NCI-H2227 (cell line): Measurements from ENCODE around the gene LRMDA.
"Not testable (repeated sequence)": the region's sequence is repeated elsewhere in the genome, so short reads cannot be mapped to it uniquely, and the experiment has no call there.

Experiments used
- DNase-seq: peaks from one replicate; lab custom pipeline; 2025; ENCODE audit not compliant: unreplicated experiment; lab: John Stamatoyannopoulos, UW

LRMDA gene

DNA sequence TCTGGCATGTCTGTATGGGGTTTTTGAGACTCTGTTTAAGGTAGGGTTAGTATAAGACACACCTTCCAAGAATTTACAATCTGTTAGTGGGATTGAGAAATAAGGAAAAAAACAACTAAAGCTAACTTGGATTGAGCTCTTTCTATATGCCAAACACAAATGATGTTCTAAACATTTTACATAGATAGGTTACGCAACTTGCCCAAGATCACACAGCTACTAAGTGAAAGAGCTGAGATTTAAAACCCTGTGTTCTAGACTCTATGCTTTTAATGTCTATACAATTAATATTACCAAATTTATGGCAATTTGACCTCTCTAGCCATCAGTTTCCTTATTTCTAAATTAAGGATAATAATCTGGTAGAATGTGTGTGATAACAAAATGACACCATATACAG is 1056.2 kb downstream of the LRMDA start:
- DNase-seq, result no peak

DNA sequence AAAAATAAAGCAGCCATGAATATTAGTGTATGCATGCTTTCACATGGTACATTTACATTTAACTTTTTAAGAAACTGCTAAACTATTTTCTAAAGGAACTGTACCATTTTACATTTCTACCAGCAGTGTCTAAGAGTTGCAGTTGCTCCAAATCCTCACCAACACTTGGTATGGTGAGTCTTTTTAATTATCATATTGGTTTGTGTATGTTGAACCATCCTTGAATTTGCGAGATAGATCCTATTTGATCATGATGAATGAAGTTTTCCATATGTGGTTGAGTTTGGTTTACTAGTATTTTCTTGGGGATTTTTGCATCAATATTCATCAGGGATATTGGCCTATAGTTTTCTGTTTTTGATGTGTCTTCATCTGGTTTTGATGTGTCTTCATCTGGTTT is 1057.2 kb downstream of the LRMDA start:
- DNase-seq, result no peak

DNA sequence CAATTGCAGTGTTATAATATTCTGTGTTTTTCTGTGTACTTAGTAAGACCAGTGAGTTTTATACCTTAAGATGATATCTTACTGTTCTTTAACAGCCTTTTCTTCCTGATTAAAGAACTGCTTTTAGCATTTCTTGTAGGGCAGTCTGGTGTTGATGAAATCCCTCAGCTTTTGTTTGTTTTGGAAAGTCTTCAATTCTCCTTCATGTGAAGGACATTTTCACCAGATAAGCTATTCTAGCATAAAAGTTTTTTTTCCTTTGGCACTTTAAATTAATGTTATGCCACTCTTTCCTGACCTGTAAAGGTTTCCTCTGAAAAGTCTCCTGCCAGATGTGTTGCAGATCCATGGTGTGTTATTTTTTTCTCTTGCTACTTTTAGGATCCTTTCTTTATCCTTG is 1059.8 kb downstream of the LRMDA start:
- DNase-seq, result no peak

DNA sequence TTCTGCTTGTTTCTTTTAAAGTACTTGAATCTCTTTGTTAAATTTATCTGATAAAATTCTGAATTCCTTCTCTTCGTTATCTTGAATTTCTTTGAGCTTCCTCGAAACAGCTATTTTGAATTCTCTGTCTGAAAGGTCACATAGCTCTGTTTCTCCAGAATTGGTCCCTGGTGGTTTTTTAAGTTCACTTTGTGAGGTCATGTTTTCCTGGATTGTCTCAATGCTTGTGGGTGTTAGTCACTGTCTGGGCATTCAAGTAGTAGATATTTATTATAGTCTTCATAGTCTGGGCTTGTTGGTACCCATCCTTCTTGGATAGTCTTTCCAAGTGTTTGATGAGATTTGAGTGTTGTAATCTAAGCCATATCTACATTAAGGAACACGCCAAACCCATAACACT is 1060.6 kb downstream of the LRMDA start:
- DNase-seq, result no peak

DNA sequence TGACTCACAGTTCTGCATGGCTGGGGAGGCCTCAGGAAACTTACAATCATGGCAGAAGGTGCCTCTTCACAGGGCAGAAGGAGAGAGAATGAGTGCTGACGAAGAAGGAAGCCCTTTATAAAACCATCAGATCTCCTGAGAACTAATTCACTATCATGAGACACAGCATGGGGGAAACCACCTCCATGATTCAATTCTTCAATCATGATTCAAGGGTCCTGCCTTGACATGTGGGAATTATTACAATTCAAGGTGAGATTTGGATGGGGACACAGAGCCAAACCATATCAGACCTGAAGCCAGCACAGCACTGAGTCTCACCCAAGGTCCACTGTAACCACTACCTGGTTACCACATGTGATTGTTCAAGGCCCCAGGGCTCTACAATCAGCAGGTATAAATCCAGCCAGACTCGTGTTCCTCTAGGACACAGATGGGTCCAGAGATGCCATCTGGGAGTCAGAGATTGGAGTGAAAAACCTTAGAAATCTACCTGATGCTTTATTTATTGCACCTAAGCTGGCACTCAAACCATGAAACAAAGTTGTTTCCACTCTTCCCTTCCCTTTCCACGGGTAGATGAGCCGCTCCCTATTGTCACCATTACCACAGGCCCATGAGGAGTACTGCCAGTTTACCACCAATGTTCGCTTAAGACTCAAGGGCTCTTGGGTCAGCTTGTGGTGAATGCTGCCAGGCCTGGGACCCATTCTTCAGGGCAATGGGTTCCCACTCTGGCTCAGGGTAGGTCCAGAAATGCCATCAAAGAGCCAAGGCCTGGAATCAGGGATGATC is 1061.5 kb downstream of the LRMDA start:
- DNase-seq, result no peak

DNA sequence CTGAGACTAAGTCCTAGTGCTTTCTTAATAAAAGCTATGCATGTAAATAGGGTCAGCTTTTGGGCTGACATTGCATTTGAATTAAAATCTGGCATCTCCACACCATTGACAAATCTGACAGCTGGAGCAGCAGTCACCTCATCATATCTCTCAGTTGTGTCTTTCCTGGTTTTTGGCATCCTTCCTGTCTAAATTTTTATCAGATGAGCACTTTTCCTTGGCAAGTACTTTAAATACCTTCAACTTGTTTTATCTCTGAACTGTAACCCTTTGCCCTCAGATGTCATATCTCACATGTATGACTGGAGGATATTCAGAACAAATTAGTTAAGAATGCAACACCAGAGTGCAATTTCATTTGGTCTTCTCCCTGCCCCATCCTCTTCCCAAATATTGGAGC is 1066.2 kb downstream of the LRMDA start:
- no peak for DNase-seq

DNA sequence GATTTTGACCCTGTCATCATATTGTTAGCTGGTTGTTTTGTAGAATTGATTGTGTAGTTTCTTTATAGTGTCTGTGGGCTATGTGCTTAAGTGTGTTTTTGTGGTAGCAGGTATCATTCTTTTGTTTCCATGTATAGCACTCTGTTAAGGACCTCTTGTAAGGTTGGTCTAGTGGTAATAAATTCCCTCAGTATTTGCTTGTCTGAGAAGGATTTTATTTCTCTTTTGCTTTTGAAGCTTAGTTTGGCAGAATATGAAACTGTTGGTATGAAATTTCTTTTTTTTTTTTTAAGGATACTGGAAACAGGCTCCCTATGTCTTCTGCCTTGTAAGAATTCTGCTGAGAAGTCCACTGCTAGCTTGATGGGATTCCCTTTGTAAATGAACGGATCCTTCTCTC is 1073.4 kb downstream of the LRMDA start:
- no peak for DNase-seq

DNA sequence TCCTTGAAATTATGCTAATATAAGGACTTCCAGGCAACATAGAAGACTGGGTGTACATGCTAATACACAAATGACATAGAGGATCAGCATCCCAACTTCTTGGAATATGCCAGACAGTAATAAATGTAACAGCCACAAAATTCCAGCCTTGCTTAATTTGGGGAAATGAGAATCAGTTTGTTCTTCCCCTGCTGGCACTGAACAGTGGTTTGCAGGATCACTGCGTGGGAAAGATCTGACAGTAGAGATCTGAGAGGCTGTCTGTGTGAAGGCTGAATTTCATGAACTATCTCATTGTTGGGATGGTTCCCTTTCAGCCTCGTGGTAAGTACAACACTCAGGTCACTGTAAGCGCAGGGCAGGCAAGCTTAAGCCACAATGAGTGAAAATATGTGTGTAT is 1078.0 kb downstream of the LRMDA start:
- DNase-seq, result no peak

DNA sequence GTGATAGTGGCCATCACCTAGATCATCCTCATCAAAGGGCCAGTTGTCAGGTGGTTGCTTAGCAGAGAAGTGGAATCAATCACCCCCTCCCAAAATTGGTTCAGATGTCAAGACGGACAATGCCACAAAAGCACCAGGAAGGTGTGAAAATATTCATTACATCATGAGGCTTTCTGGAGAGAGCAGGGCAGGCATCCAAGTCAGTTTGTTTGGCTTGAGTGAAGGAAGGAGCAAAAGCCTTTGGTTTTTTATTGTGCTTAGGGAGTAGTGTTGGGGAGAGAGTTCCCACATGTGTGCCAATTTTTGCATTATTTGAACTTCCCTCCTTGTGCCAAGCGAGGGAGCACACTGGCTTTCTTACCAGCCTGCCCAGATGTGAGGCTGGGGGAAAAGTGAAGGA is 1082.9 kb downstream of the LRMDA start:
- DNase-seq, result no peak

DNA sequence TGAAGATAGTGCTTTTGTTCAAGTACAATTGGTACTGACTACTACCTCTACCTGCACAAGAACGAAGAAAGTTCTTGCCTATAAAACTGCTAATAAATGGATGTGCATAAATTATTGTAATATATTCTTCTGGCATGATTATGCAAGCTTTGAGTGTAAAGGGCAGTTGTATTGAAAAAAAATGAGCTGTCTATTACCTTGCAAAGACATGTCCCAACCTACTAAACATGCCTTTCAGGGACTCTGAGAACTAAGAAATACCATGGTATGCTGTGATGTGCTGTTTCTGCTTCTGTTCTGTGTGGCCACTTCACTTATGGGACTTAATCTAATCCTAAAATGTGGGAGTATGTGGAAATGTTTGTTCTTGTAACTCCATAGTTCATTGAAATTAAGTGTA is 1083.4 kb downstream of the LRMDA start:
- no peak for DNase-seq

DNA sequence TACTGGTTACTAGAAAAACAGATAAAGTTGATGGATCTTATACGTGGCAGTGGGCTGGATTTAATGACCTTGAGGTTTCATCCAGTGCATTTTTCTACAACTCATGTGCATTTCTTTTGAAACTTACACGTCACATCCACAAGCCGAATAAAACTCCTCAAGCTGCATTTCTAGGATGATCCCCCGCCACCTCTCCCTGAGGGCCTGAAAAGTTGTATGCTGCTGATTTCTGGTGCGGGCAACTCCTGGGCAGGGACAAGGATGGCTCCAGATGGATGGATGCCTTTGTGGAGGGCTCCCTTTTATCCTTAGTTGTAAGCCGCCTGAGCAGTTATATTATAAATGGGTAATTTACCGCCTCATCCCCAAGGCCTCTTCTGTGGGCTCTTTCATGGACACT is 1091.1 kb downstream of the LRMDA start:
- DNase-seq, result no peak

DNA sequence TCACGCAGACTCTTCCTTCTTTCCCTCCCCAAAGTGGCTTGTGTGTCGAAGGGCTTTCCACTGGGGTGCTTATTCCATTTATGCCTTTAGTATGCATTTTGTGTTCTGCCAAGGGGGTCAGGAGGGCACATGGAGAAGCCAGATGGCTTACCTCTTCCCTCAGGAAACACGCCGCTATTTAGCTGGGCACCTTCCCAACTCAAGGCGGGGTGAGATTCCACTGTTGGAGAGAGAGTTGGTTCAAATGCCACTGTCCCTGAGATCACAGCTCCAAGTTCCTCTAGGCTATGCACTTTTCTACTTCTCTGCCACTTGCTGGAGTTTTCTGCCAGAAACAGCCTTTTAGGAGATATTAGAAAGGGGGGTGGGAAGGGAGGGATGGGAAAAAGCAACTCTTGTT is 1091.8 kb downstream of the LRMDA start:
- DNase-seq, result no peak

DNA sequence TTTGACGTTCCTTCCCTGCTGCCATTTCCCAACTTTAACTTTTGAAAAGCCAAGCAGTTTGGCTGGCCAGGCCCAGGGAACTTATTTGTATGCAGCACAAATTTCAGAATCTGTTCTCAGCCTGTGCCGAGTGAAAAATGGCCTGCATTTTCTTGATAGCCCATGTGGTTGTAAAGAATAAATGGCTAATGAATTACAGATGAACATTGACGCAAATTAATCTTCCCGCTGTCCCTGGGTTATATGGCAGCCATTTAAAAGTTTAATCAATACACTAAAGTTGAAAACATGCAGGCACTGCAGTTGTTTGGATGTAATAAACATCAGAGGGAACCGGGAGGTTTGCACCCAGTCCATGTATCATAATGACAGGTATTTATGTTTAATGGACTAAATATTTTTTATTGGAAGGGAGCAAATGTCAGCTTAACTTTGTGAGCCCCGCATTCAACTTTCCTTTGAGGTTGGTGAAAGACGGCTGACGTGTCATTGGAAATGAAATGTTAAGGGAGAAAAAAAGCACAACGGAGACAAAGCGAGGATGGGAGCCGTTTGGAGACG is 1092.4 kb downstream of the LRMDA start:
- no peak for DNase-seq

DNA sequence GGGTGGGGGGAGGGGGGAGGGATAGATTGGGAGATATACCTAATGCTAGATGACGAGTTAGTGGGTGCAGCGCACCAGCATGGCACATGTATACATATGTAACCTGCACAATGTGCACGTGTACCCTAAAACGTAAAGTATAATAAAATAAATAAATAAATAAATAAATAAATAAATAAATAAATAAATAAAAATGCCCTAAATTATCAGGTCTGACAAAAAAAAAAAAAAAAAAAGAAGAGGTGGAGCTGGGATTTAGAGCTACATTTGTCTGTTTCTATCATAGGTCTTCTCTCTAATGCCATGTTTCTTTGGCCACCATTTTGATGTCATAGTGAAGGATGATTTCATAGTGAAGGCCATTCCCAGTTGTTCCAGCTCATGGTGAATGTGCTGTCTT is 1095.4 kb downstream of the LRMDA start:
- DNase-seq, result not testable (repeated sequence)

DNA sequence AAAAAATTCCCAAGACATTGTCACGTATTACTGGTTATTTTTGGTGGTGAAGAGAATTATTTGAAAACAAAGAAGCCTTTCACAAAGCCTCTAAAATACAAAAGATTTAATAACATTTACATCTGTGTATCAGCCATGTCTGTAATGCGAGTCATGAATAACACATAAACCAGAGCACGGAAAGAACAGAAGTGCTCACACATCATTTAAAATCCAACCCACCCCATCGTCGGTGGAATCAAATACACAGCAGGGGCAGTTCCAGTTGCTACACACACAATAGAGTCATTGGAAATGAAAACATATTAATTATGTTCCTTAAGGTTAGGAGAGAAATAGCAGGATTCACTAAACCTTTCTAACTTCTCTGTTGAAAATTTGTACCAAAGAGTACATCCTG is 1108.9 kb downstream of the LRMDA start:
- no peak for DNase-seq

DNA sequence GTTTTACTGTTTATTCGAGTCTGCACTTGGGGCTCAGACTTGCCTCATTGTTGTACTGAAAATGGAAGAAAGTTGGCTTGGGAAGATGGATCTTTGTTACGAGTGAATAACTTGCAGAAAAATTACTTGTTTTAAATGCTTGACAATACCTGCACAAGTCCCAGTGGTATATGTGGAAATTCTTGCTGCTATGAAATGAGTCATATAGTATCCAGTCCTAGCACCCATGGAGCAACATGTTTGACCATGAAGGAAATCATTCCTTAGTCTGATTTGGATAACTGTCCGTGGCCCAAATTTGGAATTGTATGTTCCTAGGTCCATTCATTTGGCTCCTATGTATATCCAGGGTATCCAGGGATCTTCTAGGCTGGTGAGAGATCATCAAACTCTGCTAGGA is 1109.4 kb downstream of the LRMDA start:
- DNase-seq, result no peak

DNA sequence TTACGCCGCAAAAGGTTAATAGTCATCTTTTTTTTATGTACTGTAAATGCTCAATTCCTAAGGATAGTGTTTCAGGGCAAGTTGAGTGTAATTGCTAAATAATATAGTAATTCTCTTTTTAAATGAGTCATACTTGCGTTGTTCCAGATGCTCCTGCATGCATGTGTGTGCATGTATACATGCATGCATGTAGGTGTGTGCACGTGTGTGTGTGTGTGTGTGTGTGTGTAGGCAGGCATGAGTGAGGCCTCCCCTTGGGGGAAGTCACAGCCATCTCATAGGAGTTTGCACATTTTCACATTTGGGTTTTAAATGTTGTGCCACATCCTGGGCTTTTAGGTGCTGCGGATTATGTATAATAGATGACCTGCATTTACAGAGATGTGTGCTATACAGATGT is 1110.4 kb downstream of the LRMDA start:
- DNase-seq, result no peak

DNA sequence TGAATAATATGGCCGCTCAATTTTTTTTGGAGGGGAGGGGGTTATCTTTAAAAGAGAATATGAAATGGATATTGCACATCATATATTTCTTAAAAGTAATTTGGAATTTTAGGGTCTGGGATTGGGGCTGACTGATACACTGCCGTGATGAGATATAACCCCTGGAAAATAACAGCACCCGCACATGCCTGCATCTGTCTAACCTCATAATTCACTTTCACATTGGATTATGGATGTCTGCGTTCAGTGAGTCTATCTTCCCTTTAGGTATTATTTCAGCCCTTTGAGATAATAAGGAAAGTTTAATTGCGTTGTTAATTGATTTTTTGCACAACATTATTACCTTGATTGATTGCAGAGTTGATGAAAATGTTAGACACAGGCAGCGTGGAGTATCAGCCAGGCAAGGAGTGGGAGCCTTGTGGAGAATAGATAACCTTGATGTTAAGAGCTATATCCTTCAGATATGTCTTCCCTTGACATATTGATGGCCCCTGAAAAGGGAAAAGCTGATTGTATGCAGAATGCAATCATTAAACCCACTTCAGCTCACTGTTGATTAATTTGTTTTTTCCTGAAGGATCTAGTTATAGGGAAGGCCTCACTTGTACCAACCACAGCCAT is 1111.0 kb downstream of the LRMDA start:
- DNase-seq, result no peak

DNA sequence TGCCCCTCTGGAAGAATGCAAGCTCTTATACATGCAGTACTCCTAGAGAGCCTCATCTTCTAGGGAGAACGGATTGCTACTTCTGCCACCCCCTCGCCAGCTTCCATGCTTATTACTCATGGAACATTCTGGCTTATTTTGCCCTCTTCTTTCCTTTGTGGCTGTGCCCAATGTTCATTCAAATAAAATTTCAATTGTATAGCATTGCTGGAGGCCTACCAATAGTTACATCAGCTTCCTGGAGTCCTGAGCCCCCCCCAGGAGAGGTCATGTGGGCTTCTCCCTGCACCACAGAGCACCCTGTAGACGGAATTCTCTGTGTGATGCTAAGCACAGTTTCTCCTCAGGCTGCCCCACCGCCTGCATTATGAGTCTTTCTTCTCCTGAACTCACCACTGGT is 1112.2 kb downstream of the LRMDA start:
- DNase-seq, result no peak

DNA sequence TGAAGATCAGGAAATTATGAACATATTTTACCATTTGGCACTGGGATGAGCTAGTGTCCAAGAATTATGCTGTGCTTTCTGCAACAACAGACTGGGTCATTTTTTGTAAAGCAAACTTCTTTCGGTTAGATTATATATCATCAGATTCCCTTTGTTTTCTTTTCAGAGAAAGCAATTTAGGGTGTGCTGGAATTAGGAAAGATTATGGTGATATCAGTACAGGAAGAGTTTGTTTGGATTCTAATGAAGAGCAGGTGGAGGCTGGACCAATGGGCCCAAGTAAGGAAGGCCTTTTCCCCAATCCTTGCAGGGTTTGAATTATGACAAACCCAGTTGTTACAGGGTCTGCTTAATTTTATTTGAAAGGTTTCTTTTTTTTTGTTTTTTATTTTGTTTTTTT is 1113.4 kb downstream of the LRMDA start:
- no peak for DNase-seq

DNA sequence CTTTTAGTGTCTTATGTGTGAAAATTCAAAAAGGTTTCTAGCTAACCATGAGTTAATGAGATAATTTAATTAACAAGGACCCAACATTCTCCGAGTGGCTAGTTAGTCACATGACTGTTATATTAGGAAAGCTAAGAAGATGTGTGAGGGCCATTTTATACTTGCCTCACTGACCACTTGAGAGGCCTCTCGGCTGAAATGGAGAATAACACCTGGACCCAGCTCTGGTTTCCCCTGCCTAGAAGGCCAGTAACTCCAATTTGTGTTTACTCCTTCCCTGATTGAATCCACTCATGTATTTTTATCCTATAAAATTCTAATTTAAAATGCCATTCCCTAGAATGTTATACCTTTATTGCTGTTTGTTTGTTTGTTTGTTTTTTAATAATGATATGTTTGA is 1115.0 kb downstream of the LRMDA start:
- no peak for DNase-seq

DNA sequence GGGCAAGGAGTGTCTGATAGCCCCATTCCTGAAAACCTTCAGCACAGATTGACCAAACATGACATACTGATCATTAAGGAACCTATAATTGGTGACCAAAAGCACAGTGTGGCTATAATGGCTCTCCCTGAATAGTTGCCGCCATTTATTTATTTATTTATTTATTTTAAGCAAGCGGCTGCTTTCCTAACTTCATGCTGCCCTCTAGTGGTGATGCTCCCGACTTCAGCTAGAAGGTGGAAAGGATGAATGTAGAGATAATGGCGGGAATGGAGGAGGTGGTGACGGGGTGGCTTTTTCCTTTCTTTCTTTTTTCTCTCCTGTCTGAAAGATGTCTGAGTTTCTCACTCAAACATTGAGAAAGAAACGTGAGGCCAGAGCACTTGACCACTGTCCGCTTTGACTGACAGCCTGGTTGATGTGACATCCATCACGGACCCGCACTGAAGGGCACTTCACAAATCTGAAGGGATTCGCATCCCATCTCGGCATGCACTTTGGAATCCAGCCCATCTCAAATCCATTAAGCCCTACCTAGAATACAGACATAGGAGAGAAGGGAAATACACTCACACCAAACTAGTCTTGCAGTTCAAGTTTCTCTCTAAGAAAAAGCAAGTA is 1116.0 kb downstream of the LRMDA start:
- peak; percentile 88 for DNase-seq
